Measurements from ENCODE around the gene PELI2. TPM values are rescaled to one million over a fixed set of nuclear protein-coding genes. Genes with fewer than 3 reads are reported as not detected.

The PELI2 gene
- total RNA-seq, 2 experiments from 2014 or later: 2.2 to 3.8 TPM

DNA sequence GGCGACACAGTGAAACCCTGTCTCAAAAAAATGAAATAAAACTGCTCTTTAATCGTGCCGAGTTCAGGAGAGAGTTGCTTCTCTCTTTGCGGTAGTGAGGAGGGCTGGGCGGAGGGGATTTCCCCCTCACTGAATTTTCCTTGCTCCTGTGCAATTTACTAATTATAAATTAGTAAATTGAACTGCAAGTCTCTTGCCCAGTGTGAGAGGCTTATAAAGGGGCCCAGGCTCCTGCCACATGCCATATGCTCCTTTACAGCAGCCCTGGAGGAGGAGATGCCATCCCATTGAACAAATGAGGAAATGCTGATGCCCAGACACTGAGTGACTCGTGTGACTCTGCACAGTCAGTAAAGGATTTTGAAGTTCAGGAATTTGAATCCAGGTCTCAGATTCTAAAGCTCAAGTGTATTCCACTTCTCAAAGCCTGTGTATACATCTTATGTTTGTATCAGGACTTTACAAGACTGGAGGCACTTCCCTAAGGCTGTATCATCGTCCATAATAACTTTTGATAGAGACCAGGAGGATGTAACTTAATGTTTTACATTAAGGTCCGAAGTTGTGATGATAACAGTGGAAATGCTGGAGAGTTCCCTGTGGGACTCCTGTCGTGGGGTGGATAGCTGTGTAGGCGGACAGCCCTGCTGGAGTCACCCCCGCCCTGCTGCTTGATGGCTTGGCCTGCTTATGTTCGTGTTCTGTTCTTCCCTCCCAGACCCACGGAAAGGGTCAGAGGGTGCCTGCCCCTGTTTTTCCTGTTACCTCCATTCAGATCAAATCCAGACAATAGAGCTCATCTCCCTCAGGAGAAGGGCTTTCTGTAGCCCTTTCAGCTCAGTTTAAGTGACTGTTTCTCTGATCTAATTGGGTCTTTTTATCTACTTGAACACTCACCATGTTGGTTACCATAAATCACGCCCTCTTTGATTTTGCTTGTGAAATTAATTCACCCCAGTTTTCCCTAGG, 13.9 kb downstream of the PELI2 start:
- Mint-ChIP-seq H3K9me3 (ENCODE audit: low read depth) (no peaks in the 10 kb centered on the region), H3K4me3 (peak overlapping the region; percentile 11), H3K36me3 (ENCODE audit: low read depth) (no peaks in the 10 kb centered on the region), H3K27me3 (peaks cover 11% of the 10 kb centered on the region), H3K4me1 (peaks cover 43% of the 10 kb centered on the region), H3K27ac (peak overlapping the region; percentile 47)
- intact Hi-C loops (cut with DNase I, micrococcal nuclease): loop anchor here in 1 of 2 experiments (1.0 kb wide), 1 partner anchor 14 kb away; the partner anchor contains the start of gene PELI2
- no peak for DNase-seq
- ChIA-PET POLR2A (interaction anchor here (0.7 kb wide), 1 partner anchor 68 kb away, joined by 3 read pairs; no protein-coding TSS in a partner anchor), CTCF (interaction anchor here (1.2 to 2.0 kb wide), 2 partner anchors 8 to 14 kb away, joined by 4 to 7 read pairs; partner anchors contain the start of gene PELI2)
- peak; percentile 11 for ATAC-seq

DNA sequence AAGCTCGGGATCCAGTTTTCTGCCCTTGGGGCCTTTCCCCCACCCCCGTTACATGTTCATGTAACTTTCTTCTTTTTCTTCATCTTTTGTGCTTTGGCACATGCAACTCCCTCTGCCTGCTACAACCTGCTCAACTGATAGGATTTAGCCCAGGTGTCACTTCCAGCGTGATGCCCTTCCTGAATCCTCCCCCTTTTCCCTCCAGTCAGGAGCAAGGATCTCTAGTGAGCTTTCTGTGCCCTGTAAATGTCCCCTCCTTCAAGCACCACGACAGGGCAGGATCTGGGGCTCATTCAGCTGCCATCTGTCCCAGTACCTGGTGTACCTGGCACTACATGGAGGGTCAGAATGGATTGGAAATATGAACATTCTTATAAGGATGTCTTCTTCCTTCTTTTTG, 15.3 kb downstream of the PELI2 start:
- no peak for ATAC-seq
- Mint-ChIP-seq H3K27ac (no peak overlapping the region), H3K9me3 (ENCODE audit: low read depth) (no peaks in the 10 kb centered on the region), H3K36me3 (ENCODE audit: low read depth) (no peaks in the 10 kb centered on the region), H3K4me3 (no peak overlapping the region), H3K4me1 (peaks cover 41% of the 10 kb centered on the region), H3K27me3 (peaks cover 13% of the 10 kb centered on the region)
- POLR2A ChIA-PET: interaction anchor here (0.6 kb wide), 1 partner anchor 273 kb away, joined by 3 read pairs; no protein-coding TSS in a partner anchor
- no peak for DNase-seq
- intact Hi-C loops (cut with DNase I, micrococcal nuclease): no loop called here
- CTCF ChIA-PET: no interaction called here

DNA sequence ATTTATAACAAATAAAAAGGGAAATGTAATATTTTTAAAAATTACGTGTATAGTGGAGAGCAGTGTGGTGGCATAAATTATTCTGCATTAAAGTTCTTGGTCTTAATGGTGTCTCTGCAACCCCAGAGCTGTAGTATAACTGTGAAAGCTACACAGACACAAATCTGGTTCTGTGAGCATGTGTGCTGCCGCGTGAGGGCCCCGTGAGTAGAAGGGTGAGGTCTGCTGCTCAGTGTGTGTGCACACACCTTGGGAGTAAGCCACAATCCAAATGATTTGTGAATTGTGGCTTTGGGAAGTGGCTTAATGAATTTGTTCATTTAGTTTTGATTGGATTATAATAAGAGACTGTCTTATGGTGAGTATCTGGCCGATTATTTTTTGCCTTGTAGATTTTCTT, 16.8 kb downstream of the PELI2 start:
- POLR2A ChIA-PET: no interaction called here

DNA sequence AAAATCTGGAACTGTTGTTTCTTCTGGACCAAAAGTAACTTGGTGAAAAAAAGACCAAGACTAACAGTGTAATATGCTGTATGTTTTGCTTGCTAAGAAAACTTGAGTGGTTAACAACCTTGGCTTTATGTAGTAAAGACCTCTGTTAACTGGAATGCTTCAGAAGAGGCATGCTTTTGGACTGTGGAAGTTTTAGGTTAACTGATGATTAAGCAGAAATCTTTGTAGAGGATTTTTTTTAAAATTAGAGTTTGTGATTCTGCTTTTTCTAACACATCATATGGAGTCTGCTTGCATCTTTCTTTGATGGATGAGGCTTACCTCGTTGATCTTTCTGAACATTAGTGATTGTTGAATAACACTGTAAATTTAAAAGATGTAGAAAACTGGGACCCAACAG, 17.5 kb downstream of the PELI2 start:
- Mint-ChIP-seq H3K27me3 (peaks cover 14% of the 10 kb centered on the region), H3K27ac (no peak overlapping the region), H3K36me3 (ENCODE audit: low read depth) (no peaks in the 10 kb centered on the region), H3K9me3 (ENCODE audit: low read depth) (no peaks in the 10 kb centered on the region), H3K4me1 (peaks cover 40% of the 10 kb centered on the region), H3K4me3 (no peak overlapping the region)
- ATAC-seq (no peak), DNase-seq (no peak)
- ChIA-PET POLR2A (no interaction called here), CTCF (no interaction called here)
- intact Hi-C loops (cut with DNase I, micrococcal nuclease): no loop called here

More for the DNA sequence above, 16.8 kb downstream of the PELI2 start:
- no peak for DNase-seq
- Mint-ChIP-seq H3K9me3 (ENCODE audit: low read depth) (no peaks in the 10 kb centered on the region), H3K27ac (no peak overlapping the region), H3K27me3 (peaks cover 15% of the 10 kb centered on the region), H3K4me3 (no peak overlapping the region), H3K36me3 (ENCODE audit: low read depth) (no peaks in the 10 kb centered on the region), H3K4me1 (peaks cover 40% of the 10 kb centered on the region)
- intact Hi-C loops (cut with DNase I, micrococcal nuclease): no loop called here
- ATAC-seq: no peak
- CTCF ChIA-PET: no interaction called here

DNA sequence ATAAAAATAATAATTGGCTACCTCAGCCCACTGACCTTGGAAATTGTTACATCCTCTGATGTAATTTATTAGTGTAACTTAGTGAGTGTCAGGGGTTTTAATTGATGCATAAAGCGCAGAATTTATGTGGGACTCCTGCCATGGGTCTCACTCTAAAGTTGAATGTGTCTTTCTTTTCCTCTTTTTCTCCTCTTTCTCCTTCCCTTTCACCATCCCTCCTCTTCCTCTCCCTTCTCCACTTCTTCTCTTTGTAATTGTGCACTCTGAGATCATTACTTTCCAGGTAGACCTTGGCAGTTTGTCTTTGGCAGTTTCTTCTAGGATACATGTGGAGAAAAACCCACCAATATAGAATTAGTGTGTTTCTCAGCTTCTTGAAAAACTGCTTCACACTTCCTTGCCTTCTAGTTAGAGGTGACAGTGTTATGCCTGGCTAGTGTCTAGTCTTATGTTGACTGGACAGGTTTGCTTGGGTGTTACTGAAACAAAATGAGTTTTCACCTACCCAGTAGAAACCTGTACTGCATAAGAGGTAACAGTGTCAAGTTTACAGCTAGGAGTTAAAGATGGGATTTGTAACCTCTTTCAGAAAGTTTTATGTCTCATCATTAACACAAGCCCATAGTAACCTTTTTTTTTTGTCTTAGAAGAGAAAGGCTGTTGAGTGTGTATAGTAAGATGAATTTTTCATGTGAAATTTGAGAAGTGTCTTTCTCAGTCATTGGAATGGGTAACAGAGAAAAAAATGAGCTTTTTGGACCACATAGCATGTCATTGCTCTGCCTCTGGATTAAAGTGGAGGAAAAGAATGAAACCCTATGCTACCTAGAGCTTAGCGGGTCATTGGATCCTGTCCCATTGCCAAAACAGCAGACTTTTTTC, 18.6 kb downstream of the PELI2 start:
- Mint-ChIP-seq H3K27me3 (peaks cover 14% of the 10 kb centered on the region), H3K4me1 (peaks cover 35% of the 10 kb centered on the region), H3K36me3 (ENCODE audit: low read depth) (no peaks in the 10 kb centered on the region), H3K4me3 (no peak overlapping the region), H3K27ac (no peak overlapping the region), H3K9me3 (ENCODE audit: low read depth) (no peaks in the 10 kb centered on the region)
- peak; percentile 57 for ATAC-seq
- POLR2A ChIA-PET: no interaction called here
- CTCF ChIA-PET: interaction anchor here (0.6 kb wide), 1 partner anchor 16 kb away, joined by 5 read pairs; no protein-coding TSS in a partner anchor
- intact Hi-C loops (cut with DNase I, micrococcal nuclease): no loop called here
- DNase-seq: no peak

DNA sequence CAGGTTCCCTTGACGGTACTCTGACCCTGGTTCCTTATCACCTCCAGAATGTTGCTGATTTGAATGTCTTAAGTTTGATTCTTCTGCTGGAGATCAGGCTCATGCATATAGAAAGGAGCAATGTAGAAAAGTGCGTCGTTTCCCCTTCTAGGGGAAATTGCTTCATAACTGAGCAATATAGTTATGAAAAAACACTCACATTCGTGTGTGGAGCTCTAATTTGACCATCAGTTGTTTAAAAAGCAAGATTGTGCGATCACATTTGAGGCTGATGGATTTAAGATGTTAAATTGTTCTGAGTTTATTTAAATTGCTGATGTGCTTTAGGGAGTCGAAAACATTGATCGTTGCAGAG, 19.2 kb downstream of the PELI2 start:
- Mint-ChIP-seq H3K36me3 (ENCODE audit: low read depth) (no peaks in the 10 kb centered on the region), H3K27ac (no peak overlapping the region), H3K4me1 (peaks cover 29% of the 10 kb centered on the region), H3K27me3 (peaks cover 14% of the 10 kb centered on the region), H3K4me3 (no peak overlapping the region), H3K9me3 (ENCODE audit: low read depth) (no peaks in the 10 kb centered on the region)
- intact Hi-C loops (cut with DNase I, micrococcal nuclease): no loop called here
- ATAC-seq: no peak
- ChIA-PET POLR2A (no interaction called here), CTCF (no interaction called here)
- no peak for DNase-seq

DNA sequence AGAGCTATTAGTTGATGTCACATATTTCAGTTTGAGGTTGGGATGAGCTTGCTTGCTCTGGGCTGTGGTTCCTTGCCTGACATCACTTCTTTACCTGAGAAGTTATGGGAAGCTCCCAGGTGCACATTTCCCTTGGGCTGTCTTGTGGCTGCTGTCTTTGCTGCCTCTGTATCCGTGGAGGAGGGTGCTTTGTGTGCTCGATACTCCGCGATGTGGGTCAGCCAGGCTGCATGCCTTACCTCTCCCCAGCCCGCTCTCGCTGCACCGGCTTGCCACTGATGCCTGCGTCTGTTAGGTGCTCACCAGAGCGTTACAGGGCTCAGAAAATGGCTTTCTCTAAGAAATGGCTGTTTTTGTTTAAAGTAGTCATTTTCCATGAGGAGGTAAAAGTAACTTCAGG, 19.6 kb downstream of the PELI2 start:
- Mint-ChIP-seq H3K4me1 (peaks cover 26% of the 10 kb centered on the region), H3K27me3 (peaks cover 14% of the 10 kb centered on the region), H3K4me3 (no peak overlapping the region), H3K27ac (no peak overlapping the region), H3K9me3 (ENCODE audit: low read depth) (no peaks in the 10 kb centered on the region), H3K36me3 (ENCODE audit: low read depth) (no peaks in the 10 kb centered on the region)
- CTCF ChIA-PET: no interaction called here
- DNase-seq (no peak), ATAC-seq (no peak)
- POLR2A ChIA-PET: no interaction called here
- intact Hi-C loops (cut with DNase I, micrococcal nuclease): no loop called here

DNA sequence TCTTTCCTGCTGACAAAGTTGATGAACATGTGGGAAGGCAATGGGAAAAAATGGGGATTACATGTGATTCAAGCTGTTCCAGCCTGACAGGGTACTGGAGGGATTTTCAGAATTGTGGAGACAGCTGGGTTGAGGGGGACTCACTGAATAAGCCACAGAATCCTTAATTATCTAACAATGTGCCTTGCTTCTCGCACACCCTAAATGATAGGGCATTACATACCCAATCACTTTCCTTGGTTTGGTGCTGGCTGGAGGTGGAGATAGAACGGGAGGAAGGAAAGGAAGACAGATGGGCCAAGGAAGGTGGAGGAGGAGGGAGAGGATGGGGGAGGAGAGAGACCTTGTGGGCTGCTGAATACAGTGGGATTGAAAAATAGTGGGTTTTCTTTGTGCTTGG, 20.7 kb downstream of the PELI2 start:
- intact Hi-C loops (cut with DNase I, micrococcal nuclease): no loop called here
- CTCF ChIA-PET: interaction anchor here (0.5 kb wide), 1 partner anchor 722 kb away, joined by 3 read pairs; no protein-coding TSS in a partner anchor
- no peaks in the 10 kb centered on the region for H3K9me3 Mint-ChIP-seq (ENCODE audit: low read depth)
- H3K4me1 Mint-ChIP-seq: peaks cover 22% of the 10 kb centered on the region
- no peak overlapping the region for H3K4me3 Mint-ChIP-seq
- no peaks in the 10 kb centered on the region for H3K36me3 Mint-ChIP-seq (ENCODE audit: low read depth)
- H3K27ac Mint-ChIP-seq: no peak overlapping the region
- POLR2A ChIA-PET: no interaction called here
- H3K27me3 Mint-ChIP-seq: peaks cover 12% of the 10 kb centered on the region
- DNase-seq (no peak), ATAC-seq (no peak)

DNA sequence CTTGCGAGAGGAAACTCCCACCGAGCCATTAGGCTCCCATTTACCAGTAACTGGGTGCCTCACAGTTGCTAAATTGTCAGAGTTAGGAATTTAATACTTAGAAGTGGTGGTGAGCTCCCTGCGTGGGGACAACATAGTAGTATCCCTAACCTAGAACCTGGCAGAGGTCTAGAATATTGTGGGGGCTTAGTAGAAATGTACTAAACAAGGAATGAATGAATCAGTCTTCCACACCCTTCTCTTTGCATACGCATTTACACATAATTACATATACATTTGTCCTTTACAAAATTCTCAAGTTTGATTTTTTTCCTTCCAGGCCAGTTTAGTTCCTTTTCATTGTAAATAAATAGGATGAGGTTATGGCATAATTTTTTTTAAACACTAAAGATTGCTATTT, 24.1 kb downstream of the PELI2 start:
- no peak overlapping the region for H3K27ac Mint-ChIP-seq
- no peak overlapping the region for H3K4me3 Mint-ChIP-seq
- ChIA-PET POLR2A (no interaction called here), CTCF (no interaction called here)
- no peaks in the 10 kb centered on the region for H3K36me3 Mint-ChIP-seq (ENCODE audit: low read depth)
- H3K4me1 Mint-ChIP-seq: peaks cover 33% of the 10 kb centered on the region
- H3K27me3 Mint-ChIP-seq: peaks cover 5% of the 10 kb centered on the region
- ATAC-seq: no peak
- H3K9me3 Mint-ChIP-seq (ENCODE audit: low read depth): no peaks in the 10 kb centered on the region
- intact Hi-C loops (cut with DNase I, micrococcal nuclease): no loop called here
- no peak for DNase-seq

DNA sequence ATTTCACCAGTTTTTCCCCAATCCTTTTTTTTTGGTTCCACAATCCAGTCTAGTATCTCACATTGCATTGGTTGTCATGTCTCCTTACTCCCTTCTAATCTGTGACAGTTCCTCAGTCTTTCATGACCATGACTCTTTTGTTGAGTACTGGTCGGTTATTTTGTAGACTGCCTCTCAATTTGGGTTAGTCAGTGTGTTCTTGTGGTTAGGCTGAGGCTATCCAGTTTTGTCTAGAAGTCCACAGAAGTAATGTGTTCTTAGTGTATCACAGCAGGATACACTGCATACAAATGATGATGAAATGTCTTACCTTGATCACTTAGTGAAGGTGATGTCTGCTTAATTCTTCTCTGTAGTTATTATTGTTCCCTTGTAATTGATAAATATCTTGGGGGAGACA, 24.8 kb downstream of the PELI2 start:
- Mint-ChIP-seq H3K27ac (no peak overlapping the region), H3K9me3 (ENCODE audit: low read depth) (no peaks in the 10 kb centered on the region), H3K27me3 (peaks cover 3% of the 10 kb centered on the region), H3K4me3 (no peak overlapping the region), H3K4me1 (peaks cover 37% of the 10 kb centered on the region), H3K36me3 (ENCODE audit: low read depth) (no peaks in the 10 kb centered on the region)
- intact Hi-C loops (cut with DNase I, micrococcal nuclease): no loop called here
- ChIA-PET CTCF (no interaction called here), POLR2A (no interaction called here)
- peak; percentile 19 for ATAC-seq
- no peak for DNase-seq

DNA sequence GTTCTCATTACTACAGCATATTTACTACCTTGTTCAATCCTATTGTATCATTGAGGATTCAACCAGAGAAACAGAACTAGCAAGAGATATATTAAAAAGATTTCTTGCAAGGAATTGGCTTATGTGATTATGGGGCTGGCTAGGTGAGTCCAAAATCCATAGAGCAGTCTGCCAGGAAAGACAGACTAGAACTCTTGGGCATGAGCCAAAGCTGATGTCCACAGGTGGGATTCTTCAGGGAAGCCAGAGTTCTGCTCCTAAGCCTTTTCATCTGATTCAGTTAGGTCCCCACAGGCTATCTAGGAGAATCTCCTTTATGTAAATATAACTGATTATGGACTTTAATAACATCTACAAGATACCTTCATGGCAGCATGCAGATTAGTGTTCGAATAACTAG, 26.0 kb downstream of the PELI2 start:
- ATAC-seq: no peak
- Mint-ChIP-seq H3K4me1 (peaks cover 44% of the 10 kb centered on the region), H3K27me3 (peaks cover 3% of the 10 kb centered on the region), H3K4me3 (no peak overlapping the region), H3K9me3 (ENCODE audit: low read depth) (no peaks in the 10 kb centered on the region), H3K36me3 (ENCODE audit: low read depth) (no peaks in the 10 kb centered on the region), H3K27ac (no peak overlapping the region)
- intact Hi-C loops (cut with DNase I, micrococcal nuclease): no loop called here
- DNase-seq: no peak
- ChIA-PET CTCF (interaction anchor here (0.6 kb wide), 1 partner anchor 619 kb away, joined by 3 read pairs; no protein-coding TSS in a partner anchor), POLR2A (no interaction called here)

Measured in activated CD4-positive, alpha-beta T cell treated with anti-CD3 and anti-CD28 coated beads for 36 hours (primary cell).